Right cardiac atrium (tissue), 5 donors: ENCODE measurements around the gene HDAC9. TPM values are rescaled to one million over a fixed set of nuclear protein-coding genes. Genes with fewer than 3 reads are reported as not detected.
"Not testable (repeated sequence)": the region's sequence is repeated elsewhere in the genome, so short reads cannot be mapped to it uniquely, and the experiment has no call there.

Experiments used
- ATAC-seq, 2 donors: fragments of 200-7000 bp; cut with Tn5 transposase; one replicate each; pipeline versions ENCODE4 v1.8.0 to v1.9.1; 2020; ENCODE audit warnings: moderate library complexity in 2 of 2, mild to moderate bottlenecking in 1 of 2
- DNase-seq, 3 donors: peaks; one replicate each; pipeline ENCODE4 v3.0.0-alpha.2; 2020
- H3K27ac ChIP-seq: one replicate; pipeline ENCODE4 v1.5.1; 2013; ENCODE audit warnings: mild to moderate bottlenecking, low read length, control low read depth, moderate library complexity
- H3K27me3 ChIP-seq: one replicate; pipeline ENCODE4 v1.6.1; 2013; ENCODE audit not compliant: control insufficient read depth, insufficient read depth
- H3K4me1 ChIP-seq: one replicate; pipeline ENCODE4 v1.6.1; 2013; ENCODE audit warnings: low read length; ENCODE audit not compliant: control insufficient read depth, insufficient read depth
- H3K4me3 ChIP-seq: one replicate; pipeline ENCODE4 v1.5.1; 2013; ENCODE audit warnings: low read length, control low read depth
- H3K9me3 ChIP-seq: one replicate; pipeline ENCODE4 v1.6.1; 2013; ENCODE audit warnings: low read length; ENCODE audit not compliant: control insufficient read depth
- WGBS: extraction: QIAGEN DNeasy Blood & Tissue Kit; methylation state at CpG from one replicate; pipeline ENCODE4 v1.1.7; 2013; 5-methylcytosine and 5-hydroxymethylcytosine counted together
- intact Hi-C, 4 donors: fragments of 100-400 bp; cut with DNase I; formaldehyde crosslinking; loops; one replicate each; pipeline versions ENCODE4 v1.11.0 to v1.14.0; 2022 to 2023
- polyA plus RNA-seq: library from polyadenylated mRNA; stranded (reverse); fragments of 200-250 nt; gene quantifications from one replicate; pipeline ENCODE4 v1.2.3, GENCODE V29; 2013
- total RNA-seq, 4 donors: library from RNA; stranded (reverse); fragmentation: NEBNext Ultra II Directional; extraction: Animal tissue kit (Norgen Biotek cat#: 25700); gene quantifications; one replicate each; pipeline ENCODE4 v1.2.1, GENCODE V29; 2021
- donor health status: healthy with polysubstance abuse.
- donor health status: DM: no; HTN: yes; CAD: no.
- donor health status: DM: no; HTN: no; CAD: no.
- donor health status: DM: no; HTN: yes; CAD: no; lungs with severe emphysema.
- donor health status: DM: yes; HTN: yes; CAD: no.

The HDAC9 gene
- total and polyA plus RNA-seq, 5 donors: 5.5 to 42.2 (median 22.6) TPM

DNA sequence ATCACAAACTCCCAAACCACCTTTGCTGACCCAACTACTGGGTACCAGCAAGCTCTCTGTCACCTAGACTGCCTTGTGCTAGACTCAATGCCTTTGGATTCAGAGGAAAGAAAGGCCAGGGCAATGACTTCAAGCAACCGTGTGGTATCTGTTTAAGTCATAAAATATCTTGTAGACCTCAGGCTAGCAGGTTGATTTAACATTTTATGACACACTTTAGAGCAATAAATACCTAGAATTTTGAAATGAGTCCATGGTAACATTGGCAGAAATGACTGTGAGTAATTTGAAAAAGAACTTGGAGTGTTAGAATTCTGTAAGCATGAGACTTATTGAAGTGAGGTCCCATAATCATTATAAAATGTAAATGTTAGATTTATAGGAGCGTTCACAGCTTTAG, 534.7 kb downstream of the HDAC9 start:
- H3K4me1 ChIP-seq: no peaks in the 10 kb centered on the region

DNA sequence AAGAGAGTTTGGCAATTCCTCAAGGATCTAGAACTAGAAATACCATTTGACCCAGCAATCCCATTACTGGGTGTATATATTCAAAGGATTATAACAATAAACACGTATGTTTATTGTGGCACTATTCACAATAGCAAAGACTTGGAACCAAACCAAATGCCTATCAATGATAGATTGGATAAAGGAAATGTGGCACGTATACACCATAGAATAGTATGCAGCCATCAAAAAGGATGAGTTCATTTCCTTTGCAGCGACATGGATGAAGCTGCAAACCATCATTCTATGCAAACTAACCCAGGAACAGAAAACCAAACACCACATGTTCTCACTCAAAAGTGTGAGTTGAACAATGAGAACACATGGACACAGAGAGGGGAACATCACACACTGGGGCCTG, 537.4 kb downstream of the HDAC9 start:
- ATAC-seq, intact Hi-C loops, H3K4me1 ChIP-seq, H3K27me3 ChIP-seq, H3K9me3 ChIP-seq, H3K4me3 ChIP-seq, H3K27ac ChIP-seq: not testable (repeated sequence)
- DNase-seq: peak in 1 of 3 donors; percentile 24
- WGBS: 88% methylated on average over 3 of the region's 3 CpGs

More for the DNA sequence above, 534.7 kb downstream of the HDAC9 start:
- Histone ChIP-seq H3K27ac (no peak overlapping the region), H3K9me3 (no peaks in the 10 kb centered on the region), H3K27me3 (no peaks in the 10 kb centered on the region), H3K4me3 (no peak overlapping the region)
- DNase-seq: no peak
- 80% methylated on average over 2 of the region's 2 CpGs for WGBS
- no peak for ATAC-seq
- intact Hi-C loops: no loop called here

DNA sequence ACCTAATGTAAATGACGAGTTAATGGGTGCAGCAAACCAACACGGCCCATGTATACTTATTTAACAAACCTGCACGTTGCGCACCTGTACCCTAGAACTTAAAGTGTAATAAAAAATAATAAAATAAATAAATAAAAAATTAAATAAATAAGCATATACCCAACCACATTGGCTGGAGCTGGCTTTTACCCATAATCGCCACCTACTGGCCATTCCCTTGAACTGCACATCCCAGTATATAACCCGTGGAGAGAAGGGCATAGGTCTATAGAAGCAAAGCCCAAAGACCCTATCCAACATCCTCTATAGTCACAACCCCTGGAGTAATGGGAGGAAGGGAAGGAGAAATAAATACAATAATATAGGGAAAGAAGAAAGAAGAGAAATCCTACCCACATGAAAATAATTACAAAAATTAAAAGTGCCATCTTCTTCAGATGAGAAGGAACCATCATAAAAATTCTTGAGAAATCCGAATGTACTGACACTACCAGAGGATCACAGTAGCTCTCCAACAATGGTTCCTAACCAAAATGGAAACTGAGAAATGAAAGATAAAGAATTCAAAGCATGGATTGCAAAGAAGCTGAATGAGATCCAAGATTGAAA, 556.3 kb downstream of the HDAC9 start:
- H3K27me3 ChIP-seq: no peaks in the 10 kb centered on the region
- peaks cover 1% of the 10 kb centered on the region for H3K9me3 ChIP-seq
- ATAC-seq (no peak), DNase-seq (peak in 1 of 3 donors; percentile 50)
- intact Hi-C loops: no loop called here
- 70% methylated on average over 7 of the region's 7 CpGs for WGBS
- H3K4me1 ChIP-seq: no peaks in the 10 kb centered on the region
- H3K4me3 ChIP-seq: no peak overlapping the region
- no peak overlapping the region for H3K27ac ChIP-seq
